ENCODE data around the gene PSMD13.

DNA sequence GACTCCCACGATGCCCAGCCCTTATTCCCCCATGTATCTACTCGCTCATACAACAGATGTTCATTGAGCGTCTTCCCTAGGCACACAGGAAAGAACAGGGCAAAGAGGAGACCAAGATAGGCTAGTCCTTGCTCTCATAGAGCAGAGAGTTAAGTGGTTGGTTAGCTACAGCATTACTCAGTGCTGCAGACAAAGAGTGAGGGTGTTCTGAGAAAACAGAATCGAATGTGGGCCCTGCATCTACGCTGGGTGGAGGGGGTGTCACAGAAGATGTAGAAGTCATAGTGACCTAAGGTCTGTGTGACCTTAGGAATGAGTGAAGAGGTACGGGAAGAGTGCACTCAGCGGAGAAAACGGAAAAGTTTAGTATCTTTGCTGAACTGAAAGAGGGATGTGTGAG, 12.3 kb downstream of the PSMD13 start:
- TF ChIP-seq POLR2A (IDR thresholded peaks at IDR 0.05; ENCODE audit: low read depth, low read length): no peak
- no peak; the same call in 1 of the 2 replicates for TF ChIP-seq POLR2AphosphoS5 (IDR thresholded peaks at IDR 0.05; ENCODE audit: low read depth, low read length)
- TF ChIP-seq TAF1 (IDR thresholded peaks at IDR 0.05; ENCODE audit: borderline replicate concordance, low read depth, low read length): no peak

Measured in GM12892 (cell line).